ENCODE results near the gene RNPEP.
"Not testable (repeated sequence)": the region's sequence is repeated elsewhere in the genome, so short reads cannot be mapped to it uniquely, and the experiment has no call there.

RNPEP gene, protein sequence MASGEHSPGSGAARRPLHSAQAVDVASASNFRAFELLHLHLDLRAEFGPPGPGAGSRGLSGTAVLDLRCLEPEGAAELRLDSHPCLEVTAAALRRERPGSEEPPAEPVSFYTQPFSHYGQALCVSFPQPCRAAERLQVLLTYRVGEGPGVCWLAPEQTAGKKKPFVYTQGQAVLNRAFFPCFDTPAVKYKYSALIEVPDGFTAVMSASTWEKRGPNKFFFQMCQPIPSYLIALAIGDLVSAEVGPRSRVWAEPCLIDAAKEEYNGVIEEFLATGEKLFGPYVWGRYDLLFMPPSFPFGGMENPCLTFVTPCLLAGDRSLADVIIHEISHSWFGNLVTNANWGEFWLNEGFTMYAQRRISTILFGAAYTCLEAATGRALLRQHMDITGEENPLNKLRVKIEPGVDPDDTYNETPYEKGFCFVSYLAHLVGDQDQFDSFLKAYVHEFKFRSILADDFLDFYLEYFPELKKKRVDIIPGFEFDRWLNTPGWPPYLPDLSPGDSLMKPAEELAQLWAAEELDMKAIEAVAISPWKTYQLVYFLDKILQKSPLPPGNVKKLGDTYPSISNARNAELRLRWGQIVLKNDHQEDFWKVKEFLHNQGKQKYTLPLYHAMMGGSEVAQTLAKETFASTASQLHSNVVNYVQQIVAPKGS

DNA sequence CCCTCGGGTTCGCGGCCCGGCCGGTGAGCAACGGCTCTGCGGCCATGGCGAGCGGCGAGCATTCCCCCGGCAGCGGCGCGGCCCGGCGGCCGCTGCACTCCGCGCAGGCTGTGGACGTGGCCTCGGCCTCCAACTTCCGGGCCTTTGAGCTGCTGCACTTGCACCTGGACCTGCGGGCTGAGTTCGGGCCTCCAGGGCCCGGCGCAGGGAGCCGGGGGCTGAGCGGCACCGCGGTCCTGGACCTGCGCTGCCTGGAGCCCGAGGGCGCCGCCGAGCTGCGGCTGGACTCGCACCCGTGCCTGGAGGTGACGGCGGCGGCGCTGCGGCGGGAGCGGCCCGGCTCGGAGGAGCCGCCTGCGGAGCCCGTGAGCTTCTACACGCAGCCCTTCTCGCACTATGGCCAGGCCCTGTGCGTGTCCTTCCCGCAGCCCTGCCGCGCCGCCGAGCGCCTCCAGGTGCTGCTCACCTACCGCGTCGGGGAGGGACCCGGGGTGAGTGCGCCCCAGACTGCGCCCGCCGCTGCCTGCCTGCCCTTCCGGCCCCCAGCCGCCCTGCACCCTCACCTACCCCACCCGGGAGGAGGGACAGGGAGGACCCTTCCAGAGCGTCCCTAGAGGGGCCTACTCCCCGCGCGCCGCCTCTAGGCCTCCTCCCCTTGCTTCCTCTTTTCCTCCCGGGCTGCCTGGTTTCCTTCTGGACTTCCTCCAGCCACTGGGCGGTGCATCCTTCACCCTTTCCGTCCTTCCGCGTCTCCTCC is at the start of gene RNPEP:
RNPEP (plus strand) TSS at position 26 of the 757 bp plus-strand sequence; CDS start at position 45, 19 bp downstream.
- DNase-seq (ENCODE audit: low spot score): peak; percentile 59

DNA sequence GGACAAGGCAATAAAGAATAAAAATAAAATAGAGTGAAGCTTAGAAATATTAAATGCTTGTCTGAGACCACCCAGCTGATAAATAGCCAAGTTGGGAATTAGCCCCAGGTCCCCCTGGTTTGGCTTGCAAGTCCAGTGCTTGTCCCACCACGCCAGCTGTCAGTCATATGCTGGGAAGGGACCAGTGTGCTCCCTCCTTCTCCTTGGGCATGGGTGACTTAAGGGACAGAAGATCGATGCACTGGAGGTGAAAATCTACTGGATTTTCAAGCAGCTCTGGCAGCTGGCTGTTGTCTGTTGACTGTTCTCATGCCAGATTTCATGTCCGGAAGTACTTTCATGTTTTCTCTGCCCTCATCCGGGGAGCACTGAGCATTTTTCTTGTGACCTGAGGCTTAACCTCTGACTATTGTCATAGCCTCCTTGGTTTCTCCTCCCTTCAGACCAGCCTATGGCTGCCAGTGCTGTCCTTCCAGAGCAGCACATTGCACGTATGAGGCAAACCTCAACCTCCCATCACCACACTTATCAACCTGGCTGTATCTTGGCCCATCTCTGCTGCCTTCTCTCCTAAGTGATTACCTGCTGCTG is 48.5 kb upstream of the RNPEP start:
- no peak for DNase-seq (ENCODE audit: low spot score)

DNA sequence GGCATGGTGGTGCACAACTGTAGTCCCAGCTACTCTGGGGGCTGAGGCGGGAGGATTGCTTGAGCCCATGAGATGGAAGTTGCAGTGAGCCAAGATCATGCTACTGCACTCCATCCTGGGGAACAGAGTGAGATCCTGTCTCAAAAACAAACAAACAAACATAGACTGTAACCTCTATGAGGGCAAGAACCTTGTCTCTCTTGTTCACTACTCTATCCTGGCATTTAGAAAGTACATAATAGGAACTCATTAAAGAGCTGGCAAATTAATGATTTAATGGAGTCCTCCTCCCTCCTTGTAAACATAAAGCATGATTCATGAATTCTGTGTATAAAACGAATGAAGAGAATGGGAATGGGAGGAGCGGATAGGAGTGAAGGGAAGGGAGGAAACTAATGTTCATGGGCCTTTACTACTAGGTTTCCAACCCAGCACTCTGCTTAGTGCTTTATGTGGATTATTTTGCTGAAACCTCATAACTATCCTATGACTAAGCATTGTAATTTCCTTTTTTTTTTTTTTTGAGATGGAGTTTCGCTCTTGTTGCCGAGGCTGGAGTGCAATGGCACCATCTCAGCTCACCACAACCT is 44.7 kb upstream of the RNPEP start:
- DNase-seq (ENCODE audit: low spot score): no peak

DNA sequence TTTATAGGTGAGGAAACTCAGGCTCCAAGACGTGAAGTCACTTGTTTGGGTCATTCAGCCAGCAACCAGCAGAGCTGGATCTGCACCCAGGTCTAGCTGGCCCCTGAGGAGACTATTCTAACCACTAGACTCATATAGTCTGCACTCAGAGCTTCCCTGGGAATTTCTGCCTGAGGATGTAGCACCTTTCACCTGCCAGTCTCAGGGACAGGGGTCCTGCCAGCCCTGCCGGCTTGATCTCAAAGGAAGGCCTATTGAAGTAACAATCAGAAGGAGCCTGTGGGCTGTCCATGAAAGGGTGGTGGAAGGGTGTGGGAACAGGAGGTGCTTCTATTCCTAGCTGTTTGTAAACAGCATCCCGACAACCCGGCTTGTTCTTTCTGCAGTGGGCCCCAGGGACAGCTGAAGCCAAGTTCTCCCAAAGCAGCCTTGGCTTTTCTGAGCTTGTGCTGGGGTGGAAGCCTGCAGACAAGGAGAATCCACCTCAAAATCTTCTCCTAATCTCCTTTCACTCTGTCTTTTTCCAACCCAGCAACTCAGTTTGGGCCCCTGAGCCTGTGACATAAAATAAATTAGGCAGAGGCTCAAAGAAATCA is 43.9 kb upstream of the RNPEP start:
- no peak for DNase-seq (ENCODE audit: low spot score)

DNA sequence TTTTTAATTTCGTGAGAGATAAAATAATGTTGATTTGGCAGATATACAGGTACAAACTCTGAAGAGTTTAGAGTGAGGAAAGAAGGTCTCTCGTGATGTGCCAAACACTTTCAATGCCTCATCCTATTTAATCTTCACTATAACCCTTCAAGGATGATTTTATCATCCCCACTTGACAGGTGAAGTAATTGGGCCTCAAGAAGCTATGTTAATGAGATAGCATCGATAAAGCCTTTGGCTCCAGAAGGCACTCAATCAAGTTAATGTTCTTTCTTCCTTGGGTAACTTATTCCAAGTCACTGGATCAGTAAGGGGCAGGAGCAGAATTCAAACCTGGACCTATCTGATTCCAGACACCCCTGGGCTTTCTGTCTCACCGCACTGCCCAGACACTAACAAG is 43.3 kb upstream of the RNPEP start:
- DNase-seq (ENCODE audit: low spot score): no peak

DNA sequence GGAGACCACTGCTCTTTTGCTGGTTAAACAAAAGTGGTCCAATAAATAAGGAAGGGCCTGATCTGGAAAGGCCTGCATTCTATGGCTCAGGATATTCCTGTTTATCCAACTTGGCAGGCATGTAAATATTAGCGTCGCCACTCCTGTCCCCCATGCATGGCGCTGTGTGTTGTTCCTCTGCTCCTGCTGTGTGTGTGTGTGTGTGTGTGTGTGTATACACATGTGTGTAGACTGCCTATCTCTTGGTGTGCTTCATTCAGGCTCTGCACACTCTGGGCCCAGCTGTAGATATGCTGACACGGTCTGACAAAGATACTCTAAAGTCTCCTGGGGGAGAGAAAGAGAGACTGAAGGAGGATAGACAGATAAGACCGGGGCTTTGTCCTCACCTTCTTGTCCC is 42.9 kb upstream of the RNPEP start:
- DNase-seq (ENCODE audit: low spot score): no peak

DNA sequence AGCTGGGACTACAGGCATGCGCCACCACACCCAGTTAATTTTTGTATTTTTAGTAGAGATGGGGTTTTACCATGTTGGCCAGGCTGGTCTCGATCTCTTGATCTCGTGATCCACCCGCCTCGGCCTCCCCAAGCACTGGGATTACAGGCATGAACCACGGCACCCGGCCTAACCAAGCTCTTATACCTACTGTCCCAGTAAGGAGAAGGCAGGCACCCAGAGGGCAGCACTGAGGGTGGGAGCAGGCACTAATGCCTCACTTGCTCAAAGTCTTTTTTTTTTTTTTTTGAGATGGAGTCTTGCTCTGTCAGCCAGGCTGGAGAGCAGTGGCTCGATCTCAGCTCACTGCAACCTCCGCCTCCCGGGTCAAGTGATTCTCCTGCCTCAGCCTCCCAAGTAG is 42.1 kb upstream of the RNPEP start:
- not testable (repeated sequence) for DNase-seq (ENCODE audit: low spot score)

DNA sequence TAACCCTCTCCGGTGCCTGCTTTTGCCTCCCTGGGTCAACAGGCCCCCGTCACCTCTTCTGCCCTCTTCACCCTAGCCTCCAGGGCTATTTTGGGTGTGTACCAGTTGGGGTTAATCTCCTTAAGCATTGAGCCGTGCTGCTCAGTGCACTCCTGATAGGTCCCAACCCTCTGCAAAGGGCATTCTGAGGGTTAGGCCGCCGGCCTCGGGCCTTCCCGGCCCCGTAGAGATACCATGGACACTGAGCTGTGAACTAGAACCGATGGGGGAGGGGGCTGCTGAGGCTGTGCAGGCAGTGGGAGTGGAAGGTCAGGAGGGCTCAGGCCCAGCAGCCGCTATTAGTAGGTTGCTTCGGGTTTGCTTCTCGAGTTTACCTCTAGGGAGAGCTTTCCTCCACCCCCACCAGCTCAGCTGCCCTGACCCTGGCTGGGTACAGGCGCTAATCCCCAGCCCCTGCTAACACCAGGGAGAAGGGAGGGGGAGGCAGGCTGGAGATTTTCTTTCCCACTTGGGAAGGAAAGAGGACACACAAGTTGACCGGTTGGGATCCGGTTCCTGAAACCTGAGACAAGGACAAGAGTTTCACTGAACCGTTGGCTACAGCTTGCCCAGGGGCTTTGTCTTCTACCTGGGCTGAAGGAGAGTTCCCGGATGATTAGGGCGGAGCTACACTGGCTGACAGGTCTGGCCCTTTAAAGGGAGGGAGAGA is 40.9 kb upstream of the RNPEP start:
- no peak for DNase-seq (ENCODE audit: low spot score)

DNA sequence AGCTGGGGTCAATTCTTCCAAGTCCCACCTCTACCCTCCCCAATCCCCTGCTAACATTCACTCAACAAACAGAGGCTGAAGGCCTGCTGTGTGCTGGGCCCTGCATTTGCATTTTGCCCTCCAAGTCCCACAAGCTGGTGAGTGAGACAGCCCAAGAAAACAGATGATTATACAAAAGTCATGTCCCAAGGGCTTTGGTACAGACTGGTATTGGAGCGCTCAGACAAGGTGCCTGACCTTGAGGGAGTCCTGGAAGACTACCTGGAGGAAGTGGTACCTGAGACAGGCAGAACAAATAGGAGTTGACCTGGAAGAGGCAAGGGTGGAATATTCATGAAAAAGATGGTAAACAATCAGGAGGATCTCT is 40.3 kb upstream of the RNPEP start:
- no peak for DNase-seq (ENCODE audit: low spot score)

DNA sequence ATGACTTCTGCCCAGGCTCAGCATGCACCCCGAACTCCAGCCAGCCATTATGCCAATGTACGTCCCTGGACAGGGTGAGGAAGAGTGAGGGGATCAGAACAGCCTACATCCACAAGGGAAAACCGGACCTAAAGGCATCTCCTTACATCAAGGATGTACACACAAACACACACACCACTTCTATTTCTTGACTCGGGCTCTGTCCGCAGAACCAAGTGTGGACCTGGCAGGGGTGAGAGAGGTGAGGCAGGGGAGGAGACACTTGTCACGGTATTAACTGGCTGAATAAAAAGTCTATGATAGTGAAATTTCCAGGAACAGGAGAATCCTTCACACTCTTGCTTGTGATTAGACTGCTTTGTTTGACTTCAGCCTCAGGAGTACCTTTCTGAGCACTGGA is 38.4 kb upstream of the RNPEP start:
- no peak for DNase-seq (ENCODE audit: low spot score)

DNA sequence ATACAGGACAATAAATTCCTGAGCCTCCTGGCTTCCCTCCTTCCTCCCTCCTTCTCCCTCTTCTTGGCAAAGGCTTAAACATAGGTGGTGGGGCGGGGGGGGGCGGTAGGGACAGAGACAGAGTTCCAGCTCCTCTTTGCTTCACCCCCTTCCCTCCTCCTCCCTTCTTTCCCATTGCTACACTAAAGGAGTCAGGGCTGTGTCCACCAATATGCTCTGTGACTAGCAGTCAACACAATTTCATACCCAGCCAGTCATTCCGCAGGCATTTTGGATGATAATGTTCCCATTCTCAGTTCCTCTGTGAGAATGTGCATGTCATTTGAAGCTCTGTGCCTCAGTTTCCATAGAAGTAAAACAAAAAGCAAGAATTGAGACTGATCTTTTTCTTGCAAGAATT is 37.8 kb upstream of the RNPEP start:
- DNase-seq (ENCODE audit: low spot score): no peak

DNA sequence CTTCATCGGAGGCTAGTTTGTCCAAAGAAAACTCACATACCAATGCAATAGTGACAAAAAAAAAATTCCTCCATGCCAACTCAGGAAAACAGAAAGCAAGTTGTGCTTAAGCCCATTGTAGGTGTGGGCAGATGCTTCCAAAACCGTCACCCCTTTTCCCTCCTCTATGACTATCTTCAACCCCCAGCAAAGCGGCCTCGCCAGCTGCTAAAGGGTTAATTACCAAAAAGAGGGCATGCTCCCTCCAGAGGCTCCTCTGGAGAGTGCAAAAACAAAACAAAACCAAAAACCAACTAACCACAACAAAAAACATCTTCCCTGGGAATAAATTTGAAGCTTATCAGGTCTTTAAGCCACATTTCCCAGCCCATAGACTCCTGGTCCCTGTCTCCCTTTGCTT is 37.3 kb upstream of the RNPEP start:
- peak; percentile 30 for DNase-seq (ENCODE audit: low spot score)

DNA sequence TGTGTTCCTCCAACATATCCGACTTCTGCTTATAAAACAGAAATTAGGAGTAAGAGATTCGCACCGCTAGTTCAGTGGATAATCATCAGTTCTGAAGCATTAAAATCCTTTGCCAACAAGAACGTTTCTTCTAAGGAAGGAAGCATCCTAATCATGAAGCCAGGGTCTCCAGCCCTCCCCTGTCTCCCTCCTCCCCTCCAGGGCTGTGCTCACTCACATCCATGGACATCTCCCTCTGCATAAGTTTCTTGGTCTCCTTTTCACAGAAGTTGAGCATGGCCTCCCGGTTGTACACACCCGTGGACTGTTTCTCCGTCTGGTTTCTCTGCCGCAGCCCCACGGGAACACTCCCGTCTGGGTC is 36.6 kb upstream of the RNPEP start:
- DNase-seq (ENCODE audit: low spot score): no peak

DNA sequence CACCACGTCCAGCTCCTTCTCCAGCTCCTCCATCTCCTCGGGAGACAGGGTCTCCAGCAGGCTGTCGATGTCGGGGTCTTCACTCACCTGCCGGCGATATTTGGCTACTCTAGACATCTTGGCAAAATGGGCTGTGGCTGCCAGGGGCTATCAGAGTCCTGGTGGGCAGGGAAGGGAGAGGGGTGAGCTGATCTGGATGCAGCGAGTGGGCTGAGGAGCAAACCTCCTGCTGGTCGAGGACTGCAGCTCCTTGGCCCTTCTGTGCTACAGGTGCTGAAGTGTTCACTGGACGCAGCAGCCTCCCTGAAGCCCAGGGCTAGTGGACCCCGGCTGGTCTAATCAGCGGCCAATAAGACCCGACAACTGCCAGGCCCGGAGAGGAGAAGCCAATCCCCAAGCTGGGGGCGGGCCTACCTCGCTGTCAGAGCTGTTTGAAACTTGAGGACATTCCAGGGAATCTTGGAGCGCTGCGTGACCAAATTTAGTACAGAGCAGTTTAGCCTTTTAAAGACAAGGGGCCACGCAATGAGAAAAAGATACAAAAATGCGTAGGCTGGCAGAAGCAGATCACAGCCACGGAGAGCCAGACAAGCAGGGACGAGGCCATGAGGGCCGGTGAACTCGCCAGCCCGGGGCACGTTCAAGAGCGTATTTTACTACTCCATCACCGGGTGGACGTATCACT is 36.1 kb upstream of the RNPEP start, which contains the start of gene LMOD1:
LMOD1 (minus strand) TSS at position 325 of the 685 bp plus-strand sequence; CDS start at position 117, 208 bp downstream.
- no peak for DNase-seq (ENCODE audit: low spot score)

DNA sequence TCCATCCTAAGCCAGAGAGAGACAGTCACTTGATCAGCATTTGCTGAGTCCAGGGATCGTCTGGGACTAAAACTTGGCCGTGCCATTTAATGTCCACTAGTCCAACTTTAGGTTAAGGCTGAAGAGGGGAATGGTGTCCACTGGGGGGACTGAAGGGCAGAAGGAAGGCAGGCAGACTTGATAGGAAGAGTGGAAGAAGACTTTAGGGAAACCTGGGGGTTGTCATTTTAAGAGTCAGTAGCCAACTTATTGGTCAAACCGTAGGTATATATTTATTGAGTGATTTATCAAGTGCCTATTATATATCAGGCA is 34.8 kb upstream of the RNPEP start:
- no peak for DNase-seq (ENCODE audit: low spot score)

DNA sequence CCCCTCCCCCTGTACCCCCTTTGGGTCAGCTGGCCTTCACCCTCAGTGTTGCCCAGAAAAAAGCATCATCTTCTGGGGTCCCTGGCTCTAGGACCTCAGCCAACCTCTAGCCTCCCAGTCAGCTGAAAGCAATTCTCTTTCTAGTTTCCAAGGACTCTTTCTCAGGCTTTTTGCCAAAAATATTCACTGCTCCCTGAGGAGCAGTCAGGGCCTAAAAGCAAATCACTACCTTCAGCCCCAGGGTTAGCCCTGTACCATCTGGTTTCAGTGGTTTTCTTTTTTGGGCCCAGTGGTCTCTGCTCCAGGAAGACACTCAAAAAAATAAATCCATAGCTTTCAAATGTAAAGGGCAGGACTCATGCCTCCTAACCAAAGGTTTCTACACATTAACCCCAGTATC is 33.0 kb upstream of the RNPEP start:
- no peak for DNase-seq (ENCODE audit: low spot score)

DNA sequence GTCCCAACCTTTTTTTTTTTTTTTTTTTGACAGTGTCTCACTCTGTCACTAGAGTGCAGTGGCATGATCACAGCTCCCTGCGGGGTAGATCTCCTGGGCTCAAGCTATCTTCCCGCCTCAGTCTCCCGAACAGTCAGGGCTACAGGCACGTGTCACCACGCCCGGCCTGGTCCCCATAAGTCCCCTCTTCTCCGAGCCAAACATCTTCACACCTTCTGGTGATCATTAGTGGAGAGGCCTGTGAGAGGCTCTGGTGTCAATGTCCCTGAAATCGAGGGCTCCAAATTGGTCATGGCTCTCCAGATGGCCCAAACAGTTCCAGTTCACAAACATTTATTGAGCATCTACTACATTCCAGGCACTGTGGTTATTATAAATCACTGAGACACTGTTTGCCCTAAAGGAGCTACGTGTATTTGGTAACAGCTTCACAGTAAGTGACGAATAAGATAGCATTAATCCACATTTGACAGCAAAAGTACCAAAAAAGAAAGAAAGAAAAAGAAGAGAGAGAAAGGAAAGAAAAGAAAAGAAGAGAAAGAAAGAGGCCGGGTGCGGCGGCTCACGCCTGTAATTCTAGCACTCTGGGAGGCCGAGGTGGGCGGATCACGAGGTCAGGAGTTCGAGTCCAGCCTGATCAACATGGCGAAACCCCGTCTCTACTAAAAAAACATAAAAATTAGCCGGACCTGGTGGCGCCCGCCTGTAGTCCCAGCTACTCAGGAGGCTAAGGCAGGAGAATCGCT is 28.0 kb upstream of the RNPEP start:
- no peak for DNase-seq (ENCODE audit: low spot score)

DNA sequence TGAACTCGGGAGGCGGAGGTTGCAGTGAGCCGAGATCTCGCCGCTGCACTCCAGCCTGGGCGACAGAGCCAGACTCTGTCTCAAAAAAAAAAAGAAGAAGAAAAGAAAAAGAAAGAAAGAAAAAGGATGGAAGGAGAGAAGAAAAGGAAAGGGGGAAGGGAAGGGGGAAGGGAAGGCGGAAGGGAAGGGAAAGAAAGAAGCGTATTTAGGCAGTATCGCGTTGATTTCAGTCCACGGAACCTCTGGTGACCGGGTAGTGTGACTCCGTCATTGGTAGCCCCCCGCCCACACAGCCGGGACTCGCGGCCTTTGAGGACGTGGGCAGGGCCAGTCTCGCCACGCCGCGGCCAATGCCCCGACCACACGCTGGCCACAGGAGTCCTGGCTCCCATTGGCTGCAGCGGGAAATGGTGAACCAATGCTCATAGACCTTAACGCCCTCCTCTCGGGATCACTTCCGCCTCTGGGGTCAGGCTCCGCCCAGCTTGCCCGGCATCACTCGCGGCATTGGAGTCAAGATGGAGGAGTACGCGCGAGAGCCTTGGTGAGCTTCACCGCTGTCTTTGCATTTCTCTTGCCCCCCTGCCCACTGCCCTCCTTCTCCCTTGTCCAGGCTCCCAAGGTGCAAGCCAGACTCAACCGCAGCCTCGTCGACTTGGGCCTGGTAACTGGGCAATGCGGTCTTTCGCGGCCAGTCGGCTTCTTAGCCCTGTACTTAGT is 27.3 kb upstream of the RNPEP start, which contains the start of gene TIMM17A:
TIMM17A (plus strand) TSS at position 495 of the 720 bp plus-strand sequence; CDS start at position 519, 24 bp downstream.
- peak; percentile 97 for DNase-seq (ENCODE audit: low spot score)

DNA sequence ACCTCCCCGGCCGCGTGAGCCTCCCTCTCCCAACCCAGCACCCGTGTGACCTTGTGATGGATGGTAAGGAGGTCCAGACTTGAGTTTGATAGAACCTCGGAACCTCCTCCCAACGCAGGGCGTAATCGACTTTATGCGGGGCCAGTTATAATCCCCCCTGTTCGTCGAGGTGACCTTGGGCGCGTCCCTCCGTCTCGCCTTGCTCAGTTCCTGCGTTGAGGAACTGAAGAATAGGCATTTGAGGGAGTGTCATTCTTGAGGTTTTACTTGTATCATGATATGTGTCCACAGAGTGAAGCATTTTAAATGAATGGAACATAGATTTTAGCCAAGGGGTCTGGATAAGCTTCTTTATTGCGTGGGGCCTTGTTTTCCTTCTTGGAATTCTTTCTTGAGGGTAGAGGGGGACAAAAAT is 26.7 kb upstream of the RNPEP start:
- DNase-seq (ENCODE audit: low spot score): no peak
